GM18499 (cell line): ENCODE data around the gene UBL4B.

Experiments used
- ATAC-seq: cut with Tn5 transposase; IDR thresholded peaks from one replicate; pipeline ENCODE4 v1.9.1; 2021; ENCODE audit warnings: moderate number of reproducible peaks; ENCODE audit not compliant: insufficient read depth, unreplicated experiment

UBL4B gene

GRCh38 chr1:110151175-110151669 lies 39.0 kb downstream of the UBL4B start:
- no peak for ATAC-seq

DNA sequence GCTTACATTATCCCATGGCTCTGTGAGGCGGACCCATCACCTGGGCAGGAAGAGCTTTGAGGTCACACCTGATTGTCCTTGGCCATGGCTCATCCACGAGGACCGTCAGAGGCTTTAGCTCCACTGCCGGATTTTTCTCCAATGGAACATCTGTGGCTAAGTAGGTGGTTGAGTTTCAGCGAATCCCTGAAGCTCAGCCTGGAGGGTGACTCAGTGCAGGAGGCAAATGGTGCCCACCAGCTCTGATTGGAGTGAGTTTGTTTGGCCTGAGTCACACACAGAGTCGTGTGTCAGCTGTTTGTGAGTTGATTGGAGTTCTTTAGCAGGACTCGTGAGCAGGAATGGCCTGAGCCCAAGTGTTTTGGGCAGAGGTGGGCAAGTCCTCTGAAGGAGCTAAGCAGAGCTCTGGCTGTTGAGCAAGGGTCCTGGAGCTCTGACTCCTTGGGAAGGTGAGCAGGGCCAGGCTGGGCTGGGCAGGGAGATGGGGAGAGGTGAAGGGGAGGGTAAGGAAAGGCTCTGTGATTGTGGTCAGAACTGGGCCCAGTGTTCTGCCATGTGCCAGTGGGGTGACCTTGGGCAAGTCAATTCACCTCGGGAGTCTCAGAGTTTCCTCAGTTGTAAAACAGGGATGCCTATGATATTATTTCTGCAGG lies 40.0 kb downstream of the UBL4B start:
- ATAC-seq: no peak

GRCh38 chr1:110153407-110153950 lies 41.2 kb downstream of the UBL4B start:
- ATAC-seq: no peak

- no peak for ATAC-seq
Measured at GRCh38 chr1:110155878-110156522, 43.8 kb downstream of the UBL4B start.

DNA sequence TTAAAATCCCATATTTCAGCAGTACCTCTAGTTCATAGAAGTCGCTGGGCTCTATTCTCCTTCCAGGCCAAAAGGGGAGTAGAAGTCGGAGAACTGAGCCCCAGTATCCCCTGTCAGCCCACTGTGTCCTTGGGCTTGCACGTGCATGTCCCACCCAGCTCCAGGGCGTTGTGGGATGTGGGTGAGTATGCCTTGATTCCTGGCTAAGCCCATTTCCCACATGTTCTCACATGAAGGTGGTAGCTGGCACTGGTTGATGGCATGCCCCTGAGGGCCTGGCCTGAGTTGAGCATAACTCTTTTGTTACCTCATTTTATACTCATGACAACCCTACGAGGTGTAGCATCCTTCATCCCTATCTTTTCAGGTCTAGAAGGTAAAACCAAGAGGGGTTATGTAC lies 46.0 kb downstream of the UBL4B start:
- no peak for ATAC-seq

GRCh38 chr1:110159168-110159567 lies 46.9 kb downstream of the UBL4B start:
- ATAC-seq: no peak

GRCh38 chr1:110160538-110161100 lies 48.4 kb downstream of the UBL4B start:
- no peak for ATAC-seq

- ATAC-seq: no peak
Measured at GRCh38 chr1:110161165-110161564, 48.9 kb downstream of the UBL4B start.

- ATAC-seq: no peak
Measured at GRCh38 chr1:110161849-110162248, 49.6 kb downstream of the UBL4B start.
